HG03097 (cell line): ENCODE results near the gene AP2A2.

Experiments used
- ATAC-seq: cut with Tn5 transposase; IDR thresholded peaks from one replicate; pipeline ENCODE4 v1.9.1; 2021; ENCODE audit not compliant: unreplicated experiment, low FRiP score

The AP2A2 gene

GRCh38 chr11:923691-924405 lies 1.8 kb upstream of the AP2A2 start:
- ATAC-seq: no peak

- no peak for ATAC-seq
Observed at GRCh38 chr11:924406-925157, 1.1 kb upstream of the AP2A2 start.

GRCh38 chr11:925158-925495 lies 543 bp upstream of the AP2A2 start:
- ATAC-seq: no peak

GRCh38 chr11:926341-926916 lies 759 bp downstream of the AP2A2 start:
- ATAC-seq: no peak

- ATAC-seq: no peak
Observed at GRCh38 chr11:927871-928270, 2.2 kb downstream of the AP2A2 start.

- ATAC-seq: no peak
Observed at GRCh38 chr11:928786-929185, 3.1 kb downstream of the AP2A2 start.

GRCh38 chr11:929405-929804 lies 3.7 kb downstream of the AP2A2 start:
- no peak for ATAC-seq

- no peak for ATAC-seq
Observed at GRCh38 chr11:931385-931784, 5.7 kb downstream of the AP2A2 start.

GRCh38 chr11:932435-932834 lies 6.8 kb downstream of the AP2A2 start:
- no peak for ATAC-seq

GRCh38 chr11:933142-933851 lies 7.6 kb downstream of the AP2A2 start:
- ATAC-seq: no peak

- no peak for ATAC-seq
Observed at GRCh38 chr11:933936-934335, 8.3 kb downstream of the AP2A2 start.

GRCh38 chr11:934527-934926 lies 8.9 kb downstream of the AP2A2 start:
- no peak for ATAC-seq

- no peak for ATAC-seq
Observed at GRCh38 chr11:936199-936598, 10.5 kb downstream of the AP2A2 start.

- ATAC-seq: no peak
Observed at GRCh38 chr11:937841-938261, 12.2 kb downstream of the AP2A2 start.

- no peak for ATAC-seq
Observed at GRCh38 chr11:940496-941135, 14.9 kb downstream of the AP2A2 start.

GRCh38 chr11:942823-943222 lies 17.2 kb downstream of the AP2A2 start:
- no peak for ATAC-seq

GRCh38 chr11:944711-945470 lies 19.2 kb downstream of the AP2A2 start:
- ATAC-seq: no peak

GRCh38 chr11:945986-946385 lies 20.3 kb downstream of the AP2A2 start:
- ATAC-seq: no peak

- no peak for ATAC-seq
Observed at GRCh38 chr11:947744-948143, 22.1 kb downstream of the AP2A2 start.

GRCh38 chr11:951507-951906 lies 25.8 kb downstream of the AP2A2 start:
- no peak for ATAC-seq
